ENCODE results near the gene CTPS1. TPM values are rescaled to one million over a fixed set of nuclear protein-coding genes. Genes with fewer than 3 reads are reported as not detected.

The CTPS1 gene
- total RNA-seq, 1 experiment from 2014 or later: 69.9 TPM

DNA sequence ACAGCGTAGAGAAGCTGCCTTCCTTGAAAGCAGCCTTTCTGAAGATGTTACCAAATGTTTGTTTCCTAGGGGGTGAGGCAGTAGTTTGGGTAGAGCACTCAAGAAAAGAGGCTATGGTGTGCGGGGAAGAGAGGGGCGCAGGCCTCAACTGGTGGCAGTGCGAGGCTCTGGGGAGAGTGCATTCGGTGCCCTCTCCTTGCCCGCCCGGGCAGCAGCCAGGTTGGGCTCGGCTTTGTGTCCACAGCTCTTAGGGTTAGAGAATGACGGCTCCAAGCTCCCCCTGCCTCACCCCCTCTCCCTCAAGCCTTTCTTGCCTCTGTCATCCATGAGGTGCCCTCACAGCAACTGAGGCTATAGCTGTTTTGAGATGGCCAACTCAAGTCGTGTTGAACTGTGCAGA, 42.9 kb downstream of the CTPS1 start:
- ChIA-PET CTCF (interaction anchor here (0.6 to 3.9 kb wide), 5 partner anchors 101 to 340 kb away, joined by 3 to 13 read pairs (median 4); no protein-coding TSS in a partner anchor), POLR2A (interaction anchor here (1.1 to 1.5 kb wide), 3 partner anchors 15 to 218 kb away, joined by 4 to 5 read pairs (median 4); no protein-coding TSS in a partner anchor)
- DNase-seq (ENCODE audit: unreplicated experiment): no peak
- BruUV-seq (replicated peaks): no TSS peak
- Mint-ChIP-seq H3K27me3 (ENCODE audit: insufficient read depth, unreplicated experiment) (no peaks in the 10 kb centered on the region), H3K27ac (ENCODE audit: low read depth, unreplicated experiment) (no peak overlapping the region), H3K4me3 (ENCODE audit: unreplicated experiment) (no peak overlapping the region), H3K9me3 (ENCODE audit: unreplicated experiment) (no peaks in the 10 kb centered on the region), H3K36me3 (ENCODE audit: insufficient read depth, unreplicated experiment) (peaks cover 64% of the 10 kb centered on the region), H3K4me1 (ENCODE audit: insufficient read depth, unreplicated experiment) (peaks cover 7% of the 10 kb centered on the region)
- TF ChIP-seq, protein P1, sequence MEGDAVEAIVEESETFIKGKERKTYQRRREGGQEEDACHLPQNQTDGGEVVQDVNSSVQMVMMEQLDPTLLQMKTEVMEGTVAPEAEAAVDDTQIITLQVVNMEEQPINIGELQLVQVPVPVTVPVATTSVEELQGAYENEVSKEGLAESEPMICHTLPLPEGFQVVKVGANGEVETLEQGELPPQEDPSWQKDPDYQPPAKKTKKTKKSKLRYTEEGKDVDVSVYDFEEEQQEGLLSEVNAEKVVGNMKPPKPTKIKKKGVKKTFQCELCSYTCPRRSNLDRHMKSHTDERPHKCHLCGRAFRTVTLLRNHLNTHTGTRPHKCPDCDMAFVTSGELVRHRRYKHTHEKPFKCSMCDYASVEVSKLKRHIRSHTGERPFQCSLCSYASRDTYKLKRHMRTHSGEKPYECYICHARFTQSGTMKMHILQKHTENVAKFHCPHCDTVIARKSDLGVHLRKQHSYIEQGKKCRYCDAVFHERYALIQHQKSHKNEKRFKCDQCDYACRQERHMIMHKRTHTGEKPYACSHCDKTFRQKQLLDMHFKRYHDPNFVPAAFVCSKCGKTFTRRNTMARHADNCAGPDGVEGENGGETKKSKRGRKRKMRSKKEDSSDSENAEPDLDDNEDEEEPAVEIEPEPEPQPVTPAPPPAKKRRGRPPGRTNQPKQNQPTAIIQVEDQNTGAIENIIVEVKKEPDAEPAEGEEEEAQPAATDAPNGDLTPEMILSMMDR (IDR thresholded peaks at IDR 0.05; ENCODE audit: unreplicated experiment): no peak
- intact Hi-C loops (cut with micrococcal nuclease): loop anchor here (5.0 kb wide), 2 partner anchors 100 to 220 kb away; partner anchors contain the start of gene SCMH1

DNA sequence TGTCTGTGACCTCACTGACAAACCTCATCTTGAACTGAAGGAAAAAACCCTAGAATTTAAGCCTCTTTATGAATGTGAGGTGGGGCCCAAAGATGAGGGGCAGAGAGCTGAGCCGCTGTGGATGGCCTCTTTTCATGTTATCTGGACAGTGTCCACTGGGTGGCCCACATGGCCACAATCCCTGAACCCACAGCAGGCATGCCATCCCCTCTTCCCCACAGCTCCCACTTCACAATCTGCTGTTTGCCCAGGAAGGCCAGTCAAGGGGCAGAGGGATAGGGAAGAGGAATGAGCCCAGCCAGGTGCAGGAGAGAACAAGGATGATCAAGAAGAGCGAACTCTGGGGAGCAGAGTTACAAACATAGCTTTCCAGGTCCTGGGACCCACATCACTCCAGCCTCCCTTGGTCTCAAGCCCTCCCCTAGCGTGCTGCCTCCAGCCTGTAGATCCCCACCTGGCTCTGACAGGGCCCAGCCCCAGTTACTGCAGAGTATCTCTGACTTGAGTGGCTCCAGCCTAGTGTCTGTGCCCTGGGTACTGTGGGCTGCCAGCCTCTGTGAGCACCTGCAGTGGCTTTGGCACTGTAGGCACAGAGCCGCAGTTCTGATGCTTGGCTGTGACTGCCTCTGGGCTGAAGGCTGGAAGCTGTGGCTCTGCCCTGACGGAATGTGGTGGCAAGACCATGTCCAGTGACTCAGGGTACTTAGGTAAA, 43.9 kb downstream of the CTPS1 start:
- H3K9me3 Mint-ChIP-seq (ENCODE audit: unreplicated experiment): no peaks in the 10 kb centered on the region
- ChIA-PET POLR2A (interaction anchor here (0.6 to 1.1 kb wide), 3 partner anchors 16 to 287 kb away, joined by 3 to 5 read pairs (median 4); no protein-coding TSS in a partner anchor), CTCF (interaction anchor here (0.7 to 3.9 kb wide), 7 partner anchors 8 to 408 kb away, joined by 3 to 13 read pairs (median 3); no protein-coding TSS in a partner anchor)
- H3K36me3 Mint-ChIP-seq (ENCODE audit: insufficient read depth, unreplicated experiment): peaks cover 64% of the 10 kb centered on the region
- TF ChIP-seq, protein P1 (IDR thresholded peaks at IDR 0.05; ENCODE audit: unreplicated experiment): peak; percentile 6
- H3K27ac Mint-ChIP-seq (ENCODE audit: low read depth, unreplicated experiment): no peak overlapping the region
- no peaks in the 10 kb centered on the region for H3K27me3 Mint-ChIP-seq (ENCODE audit: insufficient read depth, unreplicated experiment)
- peaks cover 7% of the 10 kb centered on the region for H3K4me1 Mint-ChIP-seq (ENCODE audit: insufficient read depth, unreplicated experiment)
- DNase-seq (ENCODE audit: unreplicated experiment): peak; percentile 26
- no peak overlapping the region for H3K4me3 Mint-ChIP-seq (ENCODE audit: unreplicated experiment)
- BruUV-seq (replicated peaks): no TSS peak
- intact Hi-C loops (cut with micrococcal nuclease): loop anchor here (5.0 kb wide), 2 partner anchors 99 to 219 kb away; partner anchors contain the start of gene SCMH1

DNA sequence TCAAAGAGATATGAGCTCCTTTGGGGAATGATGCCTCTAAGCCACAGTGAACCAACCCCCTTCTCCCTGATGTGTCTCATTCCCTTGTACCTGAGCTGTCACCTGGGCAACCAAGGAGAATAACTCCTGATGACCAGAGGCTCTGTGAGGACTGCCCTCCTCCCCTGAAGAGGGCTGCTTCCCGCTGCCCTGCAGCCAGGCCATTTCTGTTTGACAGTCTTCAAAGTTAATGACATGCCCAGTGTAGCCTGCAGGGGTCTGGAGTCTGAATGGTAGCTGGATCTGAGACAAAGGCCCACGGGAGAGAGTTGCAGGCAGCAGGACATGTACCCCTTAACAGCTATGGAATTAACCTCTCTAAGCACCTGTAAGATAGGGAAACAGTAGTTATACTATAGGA, 45.5 kb downstream of the CTPS1 start:
- intact Hi-C loops (cut with micrococcal nuclease): loop anchor here (5.0 kb wide), 2 partner anchors 97 to 217 kb away; partner anchors contain the start of gene SCMH1
- TF ChIP-seq, protein P1 (IDR thresholded peaks at IDR 0.05; ENCODE audit: unreplicated experiment): no peak
- BruUV-seq (replicated peaks): no TSS peak

More for the DNA sequence above, 45.5 kb downstream of the CTPS1 start:
- CTCF ChIA-PET: interaction anchor here (3.9 kb wide), 1 partner anchor 98 kb away, joined by 13 read pairs; no protein-coding TSS in a partner anchor
- H3K4me1 Mint-ChIP-seq (ENCODE audit: insufficient read depth, unreplicated experiment): peaks cover 7% of the 10 kb centered on the region
- peaks cover 71% of the 10 kb centered on the region for H3K36me3 Mint-ChIP-seq (ENCODE audit: insufficient read depth, unreplicated experiment)
- POLR2A ChIA-PET: interaction anchor here (1.0 to 1.3 kb wide), 2 partner anchors 13 to 21 kb away, joined by 3 read pairs; no protein-coding TSS in a partner anchor
- DNase-seq (ENCODE audit: unreplicated experiment): no peak
- H3K27me3 Mint-ChIP-seq (ENCODE audit: insufficient read depth, unreplicated experiment): no peaks in the 10 kb centered on the region
- peak overlapping the region; percentile 19 for H3K27ac Mint-ChIP-seq (ENCODE audit: low read depth, unreplicated experiment)
- no peak overlapping the region for H3K4me3 Mint-ChIP-seq (ENCODE audit: unreplicated experiment)
- H3K9me3 Mint-ChIP-seq (ENCODE audit: unreplicated experiment): no peaks in the 10 kb centered on the region
